Left cardiac atrium (tissue), 4 donors: Measurements from ENCODE around the gene MACROD2. TPM values are rescaled to one million over a fixed set of nuclear protein-coding genes. Genes with fewer than 3 reads are reported as not detected.

ENCODE experiments used
- ATAC-seq, 2 donors: fragments of 200-7000 bp; cut with Tn5 transposase; one replicate each; pipeline ENCODE4 v1.9.1; 2020; ENCODE audit warnings: mild to moderate bottlenecking in 2 of 2, moderate library complexity in 2 of 2
- DNase-seq: peaks from one replicate; pipeline ENCODE4 v3.0.0-alpha.2; 2020
- intact Hi-C, 2 donors: fragments of 100-400 bp; cut with DNase I; formaldehyde crosslinking; loops; one replicate each; pipeline versions ENCODE4 v1.14.1 to v1.15.1; 2022 to 2023
- total RNA-seq, 2 donors: library from RNA; stranded (reverse); fragmentation: NEBNext Ultra II Directional; extraction: Animal tissue kit (Norgen Biotek cat#: 25700); gene quantifications; one replicate each; pipeline ENCODE4 v1.2.1, GENCODE V29; 2021
- donor health status: DM: no; HTN: yes; CAD: no.
- donor health status: DM: no; HTN: yes; CAD: no; lungs with severe emphysema.
- donor health status: DM: yes; HTN: yes; CAD: no.
- donor health status: Dilated cardiomyopathy.

Gene MACROD2
- total RNA-seq, 2 donors from 2014 or later: 1.3 to 2.6 TPM

GRCh38 chr20:15144916-15145315, 1149.6 kb downstream of the MACROD2 start:
- ATAC-seq (no peak), DNase-seq (no peak)
- intact Hi-C loops: no loop called here

GRCh38 chr20:15146948-15147347, 1151.6 kb downstream of the MACROD2 start:
- ATAC-seq: no peak
- intact Hi-C loops: no loop called here
- DNase-seq: no peak

- no peak for DNase-seq
- no peak for ATAC-seq
- intact Hi-C loops: no loop called here
Observed at GRCh38 chr20:15154070-15154469, 1158.8 kb downstream of the MACROD2 start.

- DNase-seq (no peak), ATAC-seq (no peak)
- intact Hi-C loops: no loop called here
Observed at GRCh38 chr20:15155848-15156401, 1160.6 kb downstream of the MACROD2 start.

GRCh38 chr20:15158533-15158932, 1163.2 kb downstream of the MACROD2 start:
- intact Hi-C loops: no loop called here

GRCh38 chr20:15162079-15162647, 1166.8 kb downstream of the MACROD2 start:
- DNase-seq: no peak
- intact Hi-C loops: no loop called here
- no peak for ATAC-seq

More at GRCh38 chr20:15158533-15158932, 1163.2 kb downstream of the MACROD2 start:
- DNase-seq (no peak), ATAC-seq (no peak)

- intact Hi-C loops: no loop called here
- DNase-seq: no peak
- no peak for ATAC-seq
Observed at GRCh38 chr20:15163632-15164031, 1168.3 kb downstream of the MACROD2 start.

GRCh38 chr20:15164726-15165125, 1169.4 kb downstream of the MACROD2 start:
- DNase-seq (no peak), ATAC-seq (no peak)
- intact Hi-C loops: no loop called here

- DNase-seq (no peak), ATAC-seq (no peak)
- intact Hi-C loops: no loop called here
Observed at GRCh38 chr20:15166744-15167143, 1171.4 kb downstream of the MACROD2 start.

GRCh38 chr20:15171016-15171415, 1175.7 kb downstream of the MACROD2 start:
- ATAC-seq (no peak), DNase-seq (no peak)
- intact Hi-C loops: no loop called here

GRCh38 chr20:15176929-15177328, 1181.6 kb downstream of the MACROD2 start:
- ATAC-seq (no peak), DNase-seq (no peak)
- intact Hi-C loops: no loop called here

GRCh38 chr20:15178581-15178980, 1183.3 kb downstream of the MACROD2 start:
- intact Hi-C loops: no loop called here
- no peak for DNase-seq
- no peak for ATAC-seq

GRCh38 chr20:15179381-15179780, 1184.1 kb downstream of the MACROD2 start:
- peak; percentile 49 to 67 for ATAC-seq

GRCh38 chr20:15179781-15180180, 1184.5 kb downstream of the MACROD2 start:
- intact Hi-C loops: loop anchor here in 1 of 2 donors (10.0 kb wide), 1 partner anchor 65 kb away; no protein-coding TSS in a partner anchor
- no peak for DNase-seq
- ATAC-seq: no peak

More at GRCh38 chr20:15179381-15179780, 1184.1 kb downstream of the MACROD2 start:
- intact Hi-C loops: no loop called here
- DNase-seq: peak; percentile 19

- DNase-seq (no peak), ATAC-seq (no peak)
- intact Hi-C loops: loop anchor here in 1 of 2 donors (10.0 kb wide), 1 partner anchor 59 kb away; no protein-coding TSS in a partner anchor
Observed at GRCh38 chr20:15185322-15185721, 1190.0 kb downstream of the MACROD2 start.

GRCh38 chr20:15185913-15186312, 1190.6 kb downstream of the MACROD2 start:
- DNase-seq (no peak), ATAC-seq (no peak)
- intact Hi-C loops: loop anchor here in 1 of 2 donors (10.0 kb wide), 1 partner anchor 59 kb away; no protein-coding TSS in a partner anchor

- intact Hi-C loops: loop anchor here in 1 of 2 donors (10.0 kb wide), 1 partner anchor 57 kb away; no protein-coding TSS in a partner anchor
- ATAC-seq: no peak
- DNase-seq: no peak
Observed at GRCh38 chr20:15187612-15188011, 1192.3 kb downstream of the MACROD2 start.

- DNase-seq: no peak
- intact Hi-C loops: loop anchor here in 1 of 2 donors (10.0 kb wide), 1 partner anchor 56 kb away; no protein-coding TSS in a partner anchor
- no peak for ATAC-seq
Observed at GRCh38 chr20:15188415-15188814, 1193.1 kb downstream of the MACROD2 start.

- DNase-seq (no peak), ATAC-seq (no peak)
- intact Hi-C loops: no loop called here
Observed at GRCh38 chr20:15191082-15191723, 1195.9 kb downstream of the MACROD2 start.

GRCh38 chr20:15195378-15195777, 1200.1 kb downstream of the MACROD2 start:
- intact Hi-C loops: no loop called here
- no peak for DNase-seq

More at GRCh38 chr20:15195378-15195777, 1200.1 kb downstream of the MACROD2 start:
- no peak for ATAC-seq
